Left colon (tissue), 2 donors: ENCODE data around the gene TMEM63B. TPM values are rescaled to one million over a fixed set of nuclear protein-coding genes. Genes with fewer than 3 reads are reported as not detected.

Source experiments
- ATAC-seq: fragments of 200-7000 bp; cut with Tn5 transposase; one replicate; pipeline ENCODE4 v1.9.1; 2020; ENCODE audit warnings: mild to moderate bottlenecking, moderate library complexity
- DNase-seq, 2 donors: peaks; one replicate each; pipeline ENCODE4 v3.0.0-alpha.2; 2020
- intact Hi-C, 2 donors: fragments of 100-400 bp; cut with DNase I in 1 of 2; cut with micrococcal nuclease in 1 of 2; formaldehyde crosslinking; loops; one replicate each; pipeline versions ENCODE4 v1.11.2 to v1.14.0; 2022; cut with DNase I, micrococcal nuclease
- total RNA-seq, 2 donors: library from RNA; stranded (reverse); fragmentation: NEBNext Ultra II Directional; extraction: Animal tissue kit (Norgen Biotek cat#: 25700); gene quantifications; one replicate each; pipeline ENCODE4 v1.2.1, GENCODE V29; 2021
- donor health status: DM: no; HTN: no; CAD: no.
- donor health status: DM: yes; HTN: yes; CAD: no.

TMEM63B gene
- total RNA-seq, 2 donors from 2014 or later, result 99.7 to 102 TPM

DNA sequence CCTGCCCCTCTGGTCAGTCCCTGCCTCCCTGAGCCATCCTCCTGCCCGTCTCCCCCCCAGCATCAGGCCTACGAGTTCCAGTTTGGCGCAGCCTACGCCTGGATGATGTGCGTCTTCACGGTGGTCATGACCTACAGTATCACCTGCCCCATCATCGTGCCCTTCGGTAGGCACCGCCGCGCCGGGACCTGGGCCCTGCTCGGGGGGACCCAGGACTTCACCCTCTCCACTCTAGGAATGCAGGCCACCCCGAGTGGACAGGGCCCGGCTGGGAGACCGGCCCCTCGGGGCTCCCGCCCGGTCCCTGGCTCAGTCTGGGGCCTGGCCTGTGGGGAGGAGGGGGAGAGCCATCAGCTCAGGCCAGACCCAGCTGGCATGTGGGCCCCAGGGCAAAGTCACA, 25.2 kb downstream of the TMEM63B start:
- DNase-seq, result no peak
- intact Hi-C loops, result loop anchor here (5.0 kb wide), 1 partner anchor 55 kb away; no protein-coding TSS in a partner anchor
- ATAC-seq, result no peak

GRCh38 chr6:44154067-44154466, 26.7 kb downstream of the TMEM63B start:
- intact Hi-C loops, result loop anchor here (5.0 kb wide), 1 partner anchor 57 kb away; no protein-coding TSS in a partner anchor
- no peak for ATAC-seq
- DNase-seq, result no peak

- DNase-seq (peak in 1 of 2 donors; percentile 38), ATAC-seq (peak; percentile 67)
- intact Hi-C loops, result no loop called here
Observed at GRCh38 chr6:44156494-44157151, 29.3 kb downstream of the TMEM63B start.

DNA sequence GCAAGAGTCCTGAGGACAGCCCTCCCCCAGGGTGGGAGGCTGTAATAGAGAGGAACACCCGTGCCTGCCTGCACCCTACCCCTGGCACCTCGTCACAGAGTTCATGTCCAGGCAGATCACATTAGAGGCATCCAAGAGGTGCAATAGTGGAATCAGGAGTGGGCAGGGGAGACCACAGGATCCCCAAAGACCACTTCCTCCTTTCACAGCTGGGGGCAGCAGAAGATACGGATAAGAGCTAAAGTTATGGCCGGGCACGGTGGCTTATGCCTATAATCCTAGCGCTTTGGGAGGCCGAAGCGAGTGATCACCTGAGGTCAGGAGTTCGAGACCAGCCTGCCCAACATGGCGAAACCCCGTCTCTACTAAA, 29.8 kb downstream of the TMEM63B start:
- no peak for DNase-seq
- intact Hi-C loops, result no loop called here
- ATAC-seq, result no peak

GRCh38 chr6:44158770-44159228, 31.4 kb downstream of the TMEM63B start, which contains the start of gene CAPN11:
CAPN11 (plus strand) TSS chr6:44158820; CDS start chr6:44158849, 29 bp downstream.
- intact Hi-C loops, result no loop called here
- no peak for ATAC-seq

DNA sequence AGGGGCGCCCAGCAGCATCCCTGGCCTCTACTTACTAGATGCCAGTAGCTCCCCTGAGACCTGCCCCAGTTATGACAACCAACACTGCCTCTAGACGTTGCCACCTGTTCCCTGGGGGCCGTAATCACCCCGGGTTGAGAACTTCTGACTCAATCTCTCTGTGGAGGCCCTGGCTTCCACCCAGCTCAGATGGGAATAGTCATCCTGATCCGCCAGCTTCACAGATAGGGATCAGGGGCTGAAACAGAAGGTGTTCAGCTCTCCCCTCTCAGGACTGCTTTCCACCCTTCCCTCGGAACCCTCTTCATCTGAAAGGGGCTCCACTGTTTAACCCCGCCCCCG, 34.6 kb downstream of the TMEM63B start:
- intact Hi-C loops, result loop anchor here in 1 of 2 donors (10.0 kb wide), 1 partner anchor 173 kb away; no protein-coding TSS in a partner anchor
- DNase-seq, result no peak
- no peak for ATAC-seq

More at GRCh38 chr6:44158770-44159228, 31.4 kb downstream of the TMEM63B start, which contains the start of gene CAPN11:
- DNase-seq, result no peak

DNA sequence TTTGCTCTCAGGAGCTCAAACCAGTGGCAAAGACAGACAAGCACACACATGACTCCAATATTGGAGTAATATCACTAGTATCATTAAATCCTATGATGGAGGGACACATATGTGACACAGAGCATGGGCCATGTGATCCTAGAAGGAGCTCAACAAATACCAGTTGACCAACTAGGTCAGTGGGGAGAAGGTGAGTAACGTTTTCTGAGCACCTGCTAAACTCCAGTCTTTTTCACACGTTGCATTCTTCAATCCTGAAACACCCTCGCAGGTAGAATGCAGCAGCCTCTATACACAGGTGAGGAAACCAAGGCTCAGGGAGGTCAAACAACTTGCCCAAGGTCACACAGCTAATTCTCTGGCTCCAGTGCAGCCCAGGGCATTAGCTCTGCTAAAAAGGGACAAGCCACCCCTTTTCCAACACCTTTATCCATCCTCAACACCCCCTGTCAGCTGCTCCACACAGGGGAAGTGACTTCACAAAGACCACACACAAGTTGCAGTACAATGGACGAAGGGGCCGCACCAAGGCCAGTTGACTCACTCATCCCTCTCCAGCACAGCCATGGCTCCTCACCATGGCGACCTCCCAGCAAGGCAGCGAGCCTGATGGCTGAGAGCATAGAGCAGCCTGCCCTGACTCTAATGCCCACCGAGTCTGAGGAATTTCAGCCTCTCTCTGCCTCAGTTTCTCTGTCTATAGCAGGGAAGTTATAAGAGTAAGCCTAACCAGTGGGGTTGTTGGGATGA, 35.7 kb downstream of the TMEM63B start:
- intact Hi-C loops, result loop anchor here in 1 of 2 donors (10.0 kb wide), 1 partner anchor 172 kb away; no protein-coding TSS in a partner anchor
- DNase-seq (no peak), ATAC-seq (no peak)

- intact Hi-C loops, result loop anchor here in 1 of 2 donors (10.0 kb wide), 1 partner anchor 169 kb away; no protein-coding TSS in a partner anchor
- DNase-seq (no peak), ATAC-seq (no peak)
Observed at GRCh38 chr6:44166116-44166515, 38.8 kb downstream of the TMEM63B start.

GRCh38 chr6:44166591-44167184, 39.3 kb downstream of the TMEM63B start:
- ATAC-seq (no peak), DNase-seq (no peak)
- intact Hi-C loops, result loop anchor here in 1 of 2 donors (10.0 kb wide), 1 partner anchor 168 kb away; no protein-coding TSS in a partner anchor

GRCh38 chr6:44167567-44167966, 40.2 kb downstream of the TMEM63B start:
- no peak for ATAC-seq
- intact Hi-C loops, result loop anchor here in 1 of 2 donors (10.0 kb wide), 1 partner anchor 167 kb away; no protein-coding TSS in a partner anchor
- DNase-seq, result no peak

GRCh38 chr6:44169154-44169553, 41.8 kb downstream of the TMEM63B start:
- ATAC-seq (peak; percentile 71), DNase-seq (peak; percentile 55 to 75)
- intact Hi-C loops, result loop anchor here in 1 of 2 donors (10.0 kb wide), 1 partner anchor 166 kb away; no protein-coding TSS in a partner anchor

GRCh38 chr6:44169886-44170570, 42.7 kb downstream of the TMEM63B start:
- intact Hi-C loops, result loop anchor here in 1 of 2 donors (5.0 to 10.0 kb wide), 2 partner anchors 62 to 165 kb away; no protein-coding TSS in a partner anchor
- DNase-seq, result peak in 1 of 2 donors; percentile 51
- peak; percentile 50 for ATAC-seq

DNA sequence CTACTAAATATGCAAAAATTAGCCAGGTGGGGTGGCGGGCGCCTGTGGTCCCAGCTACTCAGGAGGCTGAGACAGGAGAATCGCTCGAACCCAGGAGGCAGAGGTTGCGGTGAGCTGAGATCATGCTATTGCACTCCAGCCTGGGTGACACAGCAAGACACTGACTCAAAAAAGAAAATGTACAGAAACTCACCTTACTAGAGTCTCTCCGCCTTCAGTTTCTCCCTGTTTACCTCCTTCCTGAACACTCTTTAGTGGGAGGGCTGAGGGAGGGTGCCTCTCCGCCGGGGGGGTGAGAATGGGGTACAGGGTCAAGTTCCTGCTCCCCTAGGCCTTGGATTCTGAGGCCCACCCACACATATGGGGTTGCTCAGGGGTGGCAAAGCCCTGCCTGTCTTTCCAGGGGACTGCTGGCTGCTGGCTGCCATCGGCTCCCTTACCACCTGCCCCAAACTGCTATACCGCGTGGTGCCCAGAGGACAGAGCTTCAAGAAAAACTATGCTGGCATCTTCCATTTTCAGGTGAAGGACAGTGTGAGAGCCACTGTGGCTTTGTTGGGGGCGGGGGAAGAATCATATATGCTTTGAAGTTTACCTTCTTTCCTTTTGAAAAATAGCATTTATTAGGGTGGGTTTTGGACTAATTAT, 44.7 kb downstream of the TMEM63B start:
- no peak for ATAC-seq
- DNase-seq, result no peak

DNA sequence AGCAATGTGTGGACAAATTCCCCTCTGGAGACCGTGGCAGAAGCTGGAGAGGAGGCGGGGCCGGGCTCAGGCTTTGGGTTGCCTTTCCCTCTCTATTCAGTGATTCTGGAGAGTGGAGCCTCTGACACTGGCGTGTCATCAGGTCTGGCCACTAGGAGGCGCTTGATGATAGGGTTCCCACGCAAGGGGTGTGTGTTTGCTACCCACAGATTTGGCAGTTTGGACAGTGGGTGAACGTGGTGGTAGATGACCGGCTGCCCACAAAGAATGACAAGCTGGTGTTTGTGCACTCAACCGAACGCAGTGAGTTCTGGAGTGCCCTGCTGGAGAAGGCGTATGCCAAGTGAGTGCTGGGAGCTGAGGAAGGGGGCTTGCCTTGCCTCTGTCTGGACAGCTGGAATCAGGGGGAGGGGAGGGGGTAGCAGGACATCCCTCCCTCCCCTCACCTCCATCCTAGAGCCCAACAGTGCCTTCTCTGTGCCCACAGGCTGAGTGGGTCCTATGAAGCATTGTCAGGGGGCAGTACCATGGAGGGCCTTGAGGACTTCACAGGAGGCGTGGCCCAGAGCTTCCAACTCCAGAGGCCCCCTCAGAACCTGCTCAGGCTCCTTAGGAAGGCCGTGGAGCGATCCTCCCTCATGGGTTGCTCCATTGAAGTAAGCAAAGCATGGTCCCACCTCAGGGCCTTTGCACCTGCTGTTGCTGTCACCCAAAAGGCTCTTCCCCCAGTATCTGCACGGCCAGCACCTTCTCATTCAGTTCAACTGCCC, 45.6 kb downstream of the TMEM63B start:
- intact Hi-C loops, result loop anchor here in 1 of 2 donors (5.0 kb wide), 1 partner anchor 59 kb away; no protein-coding TSS in a partner anchor
- ATAC-seq (peak; percentile 71), DNase-seq (peak; percentile 76 to 91)

More for the DNA sequence above, 44.7 kb downstream of the TMEM63B start:
- intact Hi-C loops, result loop anchor here in 1 of 2 donors (5.0 kb wide), 1 partner anchor 60 kb away; no protein-coding TSS in a partner anchor

GRCh38 chr6:44176130-44176761, 48.9 kb downstream of the TMEM63B start:
- peak; percentile 18 for ATAC-seq
- intact Hi-C loops, result no loop called here
- no peak for DNase-seq

- DNase-seq (no peak), ATAC-seq (no peak)
- intact Hi-C loops, result no loop called here
Observed at GRCh38 chr6:44176762-44177509, 49.6 kb downstream of the TMEM63B start.
